Uterus (tissue), 2 donors: ENCODE results near the gene ARHGAP11A.

Experiments used
- POLR2A ChIP-seq, 2 donors: fragments of 450-650 bp; IDR thresholded peaks; one replicate each; pipeline ENCODE4 v1.6.1; 2016; ENCODE audit warnings: antibody characterized with exemption in 2 of 2, mild to moderate bottlenecking in 1 of 2, moderate library complexity in 1 of 2
- TF ChIP-seq, protein P1 (sequence below), 4 experiments: fragments of 200-600 bp in 2 of 4; fragments of 450-650 bp in 2 of 4; sonication (generic) in 2 of 4; IDR thresholded peaks; one replicate each; pipeline ENCODE4 v1.5.1; 2016 to 2019; ENCODE audit warnings: antibody characterized with exemption in 4 of 4, mild to moderate bottlenecking in 2 of 4, moderate library complexity in 1 of 4

DNA sequence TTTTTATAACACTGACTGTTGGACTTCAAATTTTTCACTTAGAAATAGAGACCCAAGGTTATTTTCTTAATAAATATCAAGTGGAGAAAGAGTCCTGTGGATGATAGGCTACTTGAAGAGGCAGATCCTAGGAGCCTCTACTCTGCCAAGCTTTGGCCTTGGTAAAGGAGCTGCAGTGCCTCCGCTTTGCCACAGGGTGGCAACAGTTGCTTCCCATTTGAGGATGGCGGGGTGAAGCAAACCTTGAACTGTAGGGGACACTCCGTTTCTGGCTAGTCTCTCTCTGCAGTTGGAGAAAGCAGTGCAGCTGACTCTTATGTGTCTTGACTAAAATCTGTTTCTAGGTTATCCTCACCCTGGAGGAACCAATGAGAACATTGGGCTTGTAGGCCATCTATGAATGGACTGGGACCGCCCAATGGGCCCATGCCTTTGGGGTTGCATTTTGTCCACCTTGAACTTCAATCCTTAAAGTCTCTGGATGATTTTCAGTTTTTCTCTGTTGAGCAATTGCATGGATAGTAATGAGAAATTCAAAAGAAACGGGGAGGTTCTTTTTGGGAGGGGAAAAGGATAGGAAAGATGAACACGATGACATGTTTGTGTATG, 36.0 kb downstream of the ARHGAP11A start:
- TF ChIP-seq, protein P1, sequence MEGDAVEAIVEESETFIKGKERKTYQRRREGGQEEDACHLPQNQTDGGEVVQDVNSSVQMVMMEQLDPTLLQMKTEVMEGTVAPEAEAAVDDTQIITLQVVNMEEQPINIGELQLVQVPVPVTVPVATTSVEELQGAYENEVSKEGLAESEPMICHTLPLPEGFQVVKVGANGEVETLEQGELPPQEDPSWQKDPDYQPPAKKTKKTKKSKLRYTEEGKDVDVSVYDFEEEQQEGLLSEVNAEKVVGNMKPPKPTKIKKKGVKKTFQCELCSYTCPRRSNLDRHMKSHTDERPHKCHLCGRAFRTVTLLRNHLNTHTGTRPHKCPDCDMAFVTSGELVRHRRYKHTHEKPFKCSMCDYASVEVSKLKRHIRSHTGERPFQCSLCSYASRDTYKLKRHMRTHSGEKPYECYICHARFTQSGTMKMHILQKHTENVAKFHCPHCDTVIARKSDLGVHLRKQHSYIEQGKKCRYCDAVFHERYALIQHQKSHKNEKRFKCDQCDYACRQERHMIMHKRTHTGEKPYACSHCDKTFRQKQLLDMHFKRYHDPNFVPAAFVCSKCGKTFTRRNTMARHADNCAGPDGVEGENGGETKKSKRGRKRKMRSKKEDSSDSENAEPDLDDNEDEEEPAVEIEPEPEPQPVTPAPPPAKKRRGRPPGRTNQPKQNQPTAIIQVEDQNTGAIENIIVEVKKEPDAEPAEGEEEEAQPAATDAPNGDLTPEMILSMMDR (IDR thresholded peaks at IDR 0.05): peak; percentile 43 to 57 (median 49)
- no peak for TF ChIP-seq POLR2A (IDR thresholded peaks at IDR 0.05)
